Large intestine (tissue), 3 donors: Measurements from ENCODE around the gene SHISA4. TPM values are rescaled to one million over a fixed set of nuclear protein-coding genes. Genes with fewer than 3 reads are reported as not detected.

Experiments used
- DNase-seq, 2 donors: peaks; one replicate each; pipeline versions ENCODE4 v3.0.0 to v3.0.0-alpha.2; 2013
- H3K27ac ChIP-seq: one replicate; pipeline ENCODE4 v1.5.1; 2013; ENCODE audit warnings: low read length
- H3K27me3 ChIP-seq: 2 replicates; pipeline ENCODE4 v1.6.1; 2013; ENCODE audit warnings: low read length; ENCODE audit not compliant: control insufficient read depth, insufficient read depth
- H3K36me3 ChIP-seq: 2 replicates; pipeline ENCODE4 v1.6.1; 2013; ENCODE audit warnings: low read length; ENCODE audit not compliant: control insufficient read depth, insufficient read depth
- H3K4me1 ChIP-seq: one replicate; pipeline ENCODE4 v1.6.1; 2013; ENCODE audit warnings: low read length; ENCODE audit not compliant: control insufficient read depth, insufficient read depth
- H3K4me3 ChIP-seq: one replicate; pipeline ENCODE4 v1.5.1; 2013; ENCODE audit warnings: low read length
- H3K9me3 ChIP-seq: one replicate; pipeline ENCODE4 v1.6.1; 2013; ENCODE audit warnings: mild to moderate bottlenecking, low read depth, low read length, moderate library complexity; ENCODE audit not compliant: control insufficient read depth
- WGBS: methylation state at CpG from one replicate; pipeline ENCODE4 v1.1.5; 2013; ENCODE audit warnings: low lambda C conversion rate; ENCODE audit not compliant: insufficient coverage; 5-methylcytosine and 5-hydroxymethylcytosine counted together
- polyA plus RNA-seq: library from polyadenylated mRNA; unstranded; fragments of 120-200 nt; gene quantifications from one replicate; pipeline ENCODE4 v1.2.1, GENCODE V29; 2013

The SHISA4 gene
- polyA plus RNA-seq, 1 donor: 6.0 TPM

DNA sequence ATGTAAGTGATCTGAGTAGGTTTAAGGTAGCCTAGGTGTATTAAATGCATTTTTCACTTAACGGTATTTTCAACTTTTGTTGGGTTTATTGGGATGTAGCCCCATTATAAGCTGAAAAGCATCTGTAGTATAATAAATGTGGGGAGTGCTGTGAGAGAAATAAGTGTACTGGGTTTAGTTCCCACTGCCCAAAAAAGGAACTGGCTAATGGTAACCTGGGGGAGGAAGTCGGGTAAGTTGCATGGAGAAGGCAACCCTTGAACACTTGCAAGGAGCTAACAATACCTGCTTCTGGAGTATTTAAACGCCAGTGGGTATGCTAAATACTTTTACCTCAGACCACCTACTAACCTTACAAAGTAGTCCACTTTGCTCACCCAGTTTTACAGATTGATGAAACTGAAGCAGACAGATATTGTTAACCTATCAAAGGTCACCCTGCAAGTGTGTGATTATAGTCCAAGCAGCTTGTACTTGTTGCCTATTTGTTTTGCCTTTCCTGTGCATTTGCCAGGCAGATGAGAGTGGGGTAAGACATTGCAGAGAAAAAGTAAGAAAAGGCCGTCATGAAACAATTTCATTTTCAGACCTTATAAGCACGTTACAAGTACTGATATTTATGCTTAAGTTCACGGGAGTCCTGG, 7.6 kb upstream of the SHISA4 start:
- no peak for DNase-seq
- no peak overlapping the region for H3K27ac ChIP-seq
- H3K27me3 ChIP-seq: peaks cover 17% of the 10 kb centered on the region
- 60% methylated on average over 1 of the region's 6 CpGs for WGBS
- no peaks in the 10 kb centered on the region for H3K4me1 ChIP-seq
- H3K36me3 ChIP-seq: peaks cover 5% of the 10 kb centered on the region
- no peaks in the 10 kb centered on the region for H3K9me3 ChIP-seq
- H3K4me3 ChIP-seq: no peak overlapping the region

DNA sequence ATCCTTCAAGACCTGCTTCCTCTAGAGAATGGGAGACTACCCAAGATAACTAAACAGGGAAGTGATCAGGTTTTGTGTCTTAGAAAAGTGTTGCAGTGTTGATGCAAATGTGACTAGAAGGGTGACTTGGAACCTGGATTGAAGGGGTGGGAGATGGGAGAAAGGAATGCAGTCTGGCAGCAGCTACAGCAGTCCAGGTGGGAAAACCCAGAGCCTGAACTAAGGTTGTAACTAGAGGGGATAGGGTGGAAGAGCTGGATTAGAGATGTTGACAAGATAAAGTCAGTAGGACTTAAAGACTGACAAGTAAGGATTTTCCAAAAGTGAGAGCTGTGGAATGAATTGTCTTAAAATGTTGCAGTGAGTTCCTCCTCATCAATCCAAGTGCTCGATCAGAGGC, 7.1 kb upstream of the SHISA4 start:
- no peak for DNase-seq
- Histone ChIP-seq H3K27ac (no peak overlapping the region), H3K4me3 (no peak overlapping the region), H3K27me3 (peaks cover 23% of the 10 kb centered on the region), H3K4me1 (no peaks in the 10 kb centered on the region), H3K36me3 (no peaks in the 10 kb centered on the region), H3K9me3 (no peaks in the 10 kb centered on the region)
- no CpG with 5 or more reads among the region's 1 CpG for WGBS

DNA sequence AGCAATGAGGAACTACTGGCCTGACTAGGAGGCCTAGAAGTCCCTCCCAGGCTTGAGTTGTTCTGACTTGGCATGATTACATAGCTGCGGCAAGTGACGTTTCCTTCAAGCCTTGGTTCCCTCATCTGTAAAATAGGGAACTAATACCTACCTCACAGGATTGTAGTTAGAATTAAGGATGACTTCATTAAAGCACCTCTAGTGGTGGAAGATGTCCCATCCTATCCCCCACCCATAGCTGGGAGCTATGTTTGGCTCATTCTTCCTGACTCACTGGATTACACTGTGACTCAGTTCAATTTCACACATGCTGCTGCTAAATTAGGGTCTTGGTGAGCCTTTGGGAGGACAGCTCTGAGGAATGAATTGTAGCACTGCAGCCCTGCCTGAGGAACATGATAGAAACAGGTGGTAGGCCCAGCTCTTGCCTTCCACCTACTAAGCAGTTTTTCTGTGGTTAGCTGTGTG, 6.0 kb upstream of the SHISA4 start:
- Histone ChIP-seq H3K4me3 (no peak overlapping the region), H3K27ac (no peak overlapping the region), H3K27me3 (peaks cover 33% of the 10 kb centered on the region), H3K36me3 (no peaks in the 10 kb centered on the region), H3K4me1 (no peaks in the 10 kb centered on the region), H3K9me3 (no peaks in the 10 kb centered on the region)
- 80% methylated on average over 2 of the region's 2 CpGs for WGBS
- no peak for DNase-seq

DNA sequence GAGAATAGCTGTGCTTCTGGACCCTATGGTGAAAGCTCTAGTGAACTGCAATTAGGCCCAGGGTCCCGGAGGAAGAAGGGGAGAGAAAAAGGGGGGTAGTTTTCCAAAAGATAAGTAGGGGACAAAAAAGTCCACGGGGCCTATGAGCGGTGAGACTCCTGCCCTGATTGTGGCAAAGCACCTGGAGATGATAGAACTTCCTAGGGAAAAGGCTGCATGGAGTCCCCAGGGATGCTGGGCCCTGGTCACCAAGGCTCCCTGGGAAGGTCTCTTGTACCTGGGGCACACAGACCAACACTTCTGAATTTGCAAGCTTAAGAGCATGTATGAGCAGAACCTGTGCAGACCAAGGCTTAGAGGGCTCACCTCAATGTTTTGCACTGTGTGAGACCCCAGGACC, 5.4 kb upstream of the SHISA4 start:
- no peak overlapping the region for H3K4me3 ChIP-seq
- H3K9me3 ChIP-seq: no peaks in the 10 kb centered on the region
- no peaks in the 10 kb centered on the region for H3K4me1 ChIP-seq
- no peak overlapping the region for H3K27ac ChIP-seq
- DNase-seq: no peak
- no peaks in the 10 kb centered on the region for H3K36me3 ChIP-seq
- WGBS: no CpG with 5 or more reads among the region's 3 CpGs
- H3K27me3 ChIP-seq: peaks cover 39% of the 10 kb centered on the region

DNA sequence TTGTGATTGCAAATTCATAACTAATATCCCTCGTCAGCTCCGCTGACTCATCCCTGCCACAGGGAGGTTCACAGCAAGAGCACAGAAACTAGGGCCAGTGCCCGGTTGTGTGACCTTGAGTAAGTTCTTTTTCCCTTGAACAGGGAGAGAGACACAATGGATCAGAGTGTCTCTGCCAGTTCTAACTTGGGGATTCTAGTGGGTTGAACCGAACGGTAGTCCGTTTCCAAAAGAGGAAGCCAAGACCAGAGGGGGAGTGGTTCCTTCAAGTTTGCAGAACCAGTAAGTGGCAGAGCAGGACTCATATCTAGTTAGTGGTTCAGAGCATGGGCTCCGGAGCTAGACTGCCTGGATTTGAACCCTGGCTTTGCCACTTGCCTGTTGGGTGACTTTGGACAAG, 4.9 kb upstream of the SHISA4 start:
- Histone ChIP-seq H3K4me1 (no peaks in the 10 kb centered on the region), H3K36me3 (no peaks in the 10 kb centered on the region), H3K27me3 (peaks cover 43% of the 10 kb centered on the region), H3K4me3 (no peak overlapping the region), H3K9me3 (no peaks in the 10 kb centered on the region), H3K27ac (no peak overlapping the region)
- DNase-seq: no peak
- 60% methylated on average over 1 of the region's 7 CpGs for WGBS

DNA sequence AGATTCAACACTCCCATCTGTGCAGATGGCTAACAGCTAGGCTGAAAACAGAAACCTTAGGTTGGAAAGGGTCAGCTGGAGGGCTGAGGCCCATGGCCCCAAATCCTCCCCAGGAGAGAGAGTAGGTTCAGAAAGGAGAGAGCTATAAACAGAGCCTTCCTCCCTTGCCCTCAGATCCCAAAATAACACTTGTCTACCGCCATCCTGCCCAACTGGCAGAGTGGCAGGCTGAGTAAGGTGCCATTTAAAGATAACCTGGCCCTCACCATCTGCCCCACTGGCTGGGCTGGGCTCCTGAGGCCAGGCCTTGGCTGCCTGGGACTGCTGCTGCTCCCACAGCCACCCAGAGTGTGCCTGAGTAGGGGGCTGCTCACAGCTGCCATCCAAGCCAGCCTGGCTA, 4.3 kb upstream of the SHISA4 start:
- peaks cover 49% of the 10 kb centered on the region for H3K27me3 ChIP-seq
- no peaks in the 10 kb centered on the region for H3K36me3 ChIP-seq
- peaks cover 6% of the 10 kb centered on the region for H3K4me1 ChIP-seq
- no CpG with 5 or more reads among the region's 1 CpG for WGBS
- peaks cover 3% of the 10 kb centered on the region for H3K9me3 ChIP-seq
- DNase-seq: no peak
- no peak overlapping the region for H3K27ac ChIP-seq
- H3K4me3 ChIP-seq: no peak overlapping the region

DNA sequence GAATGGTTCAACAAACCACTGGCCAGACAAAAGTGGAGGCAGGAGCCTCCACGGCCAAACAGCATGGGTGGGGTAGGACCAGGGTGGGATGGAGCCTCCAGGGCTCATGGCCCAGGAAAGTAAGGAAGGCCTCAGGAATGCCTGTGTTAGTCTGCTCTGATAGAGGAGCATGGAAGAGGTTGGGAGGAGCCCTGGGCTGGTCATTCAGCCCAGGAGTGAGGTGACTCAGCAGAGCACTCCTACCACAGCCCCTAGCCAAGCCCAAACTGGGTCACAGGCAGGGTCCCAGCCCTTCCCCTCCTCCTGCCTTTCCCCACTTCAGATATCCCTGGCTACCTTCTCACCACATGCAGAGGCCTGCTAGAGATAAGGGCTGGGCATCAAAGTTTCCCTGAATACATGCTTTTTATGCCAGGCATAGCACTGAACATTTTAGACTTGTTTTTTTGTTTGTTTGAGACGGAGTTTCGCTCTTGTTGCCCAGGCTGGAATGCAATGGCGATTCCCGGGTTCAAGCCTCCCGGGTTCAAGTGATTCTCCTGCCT, 3.1 kb upstream of the SHISA4 start:
- no peak for DNase-seq
- H3K27ac ChIP-seq: no peak overlapping the region
- H3K9me3 ChIP-seq: peaks cover 3% of the 10 kb centered on the region
- 90% methylated on average over 2 of the region's 6 CpGs for WGBS
- no peaks in the 10 kb centered on the region for H3K36me3 ChIP-seq
- peaks cover 60% of the 10 kb centered on the region for H3K27me3 ChIP-seq
- peaks cover 6% of the 10 kb centered on the region for H3K4me1 ChIP-seq
- no peak overlapping the region for H3K4me3 ChIP-seq

DNA sequence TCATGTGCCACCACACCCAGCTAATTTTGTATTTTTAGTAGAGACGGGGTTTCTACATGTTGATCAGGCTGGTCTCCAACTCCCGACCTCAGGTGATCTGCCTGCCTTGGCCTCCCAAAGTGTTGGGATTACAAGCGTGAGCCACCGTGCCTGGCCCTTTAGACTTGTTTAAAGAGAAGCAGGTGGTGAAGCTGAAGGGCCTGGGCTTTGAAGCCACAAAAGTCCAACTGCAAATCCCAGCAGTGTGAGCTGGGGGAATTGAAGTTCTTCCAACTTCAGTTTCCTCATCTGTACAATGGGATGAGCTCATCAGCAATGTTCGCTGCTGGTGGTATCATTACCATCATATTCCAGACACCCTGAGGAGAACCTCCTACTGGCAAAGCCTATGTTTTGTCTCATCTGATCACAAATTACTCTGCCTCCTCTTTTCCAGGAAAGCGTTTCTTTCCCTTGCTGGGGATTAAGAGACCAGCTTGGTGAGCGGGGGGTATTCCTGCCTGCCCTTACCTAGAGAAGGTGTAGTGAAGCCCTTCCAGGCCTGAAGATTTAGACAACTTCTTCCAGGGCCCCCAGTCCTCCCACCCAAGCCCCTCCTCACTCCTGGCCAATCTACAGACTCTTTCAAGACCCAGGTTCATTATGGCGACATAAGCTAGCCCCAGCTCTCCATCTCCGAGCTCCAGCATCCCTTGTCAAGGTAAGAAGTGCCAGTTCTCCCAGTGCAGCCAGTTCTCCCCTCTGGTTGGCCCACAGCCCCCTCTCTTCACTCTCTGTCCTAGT, 2.4 kb upstream of the SHISA4 start:
- Histone ChIP-seq H3K27me3 (peaks cover 65% of the 10 kb centered on the region), H3K36me3 (no peaks in the 10 kb centered on the region), H3K9me3 (peaks cover 3% of the 10 kb centered on the region), H3K4me3 (no peak overlapping the region), H3K27ac (no peak overlapping the region), H3K4me1 (peaks cover 6% of the 10 kb centered on the region)
- no peak for DNase-seq
- WGBS: no CpG with 5 or more reads among the region's 9 CpGs

DNA sequence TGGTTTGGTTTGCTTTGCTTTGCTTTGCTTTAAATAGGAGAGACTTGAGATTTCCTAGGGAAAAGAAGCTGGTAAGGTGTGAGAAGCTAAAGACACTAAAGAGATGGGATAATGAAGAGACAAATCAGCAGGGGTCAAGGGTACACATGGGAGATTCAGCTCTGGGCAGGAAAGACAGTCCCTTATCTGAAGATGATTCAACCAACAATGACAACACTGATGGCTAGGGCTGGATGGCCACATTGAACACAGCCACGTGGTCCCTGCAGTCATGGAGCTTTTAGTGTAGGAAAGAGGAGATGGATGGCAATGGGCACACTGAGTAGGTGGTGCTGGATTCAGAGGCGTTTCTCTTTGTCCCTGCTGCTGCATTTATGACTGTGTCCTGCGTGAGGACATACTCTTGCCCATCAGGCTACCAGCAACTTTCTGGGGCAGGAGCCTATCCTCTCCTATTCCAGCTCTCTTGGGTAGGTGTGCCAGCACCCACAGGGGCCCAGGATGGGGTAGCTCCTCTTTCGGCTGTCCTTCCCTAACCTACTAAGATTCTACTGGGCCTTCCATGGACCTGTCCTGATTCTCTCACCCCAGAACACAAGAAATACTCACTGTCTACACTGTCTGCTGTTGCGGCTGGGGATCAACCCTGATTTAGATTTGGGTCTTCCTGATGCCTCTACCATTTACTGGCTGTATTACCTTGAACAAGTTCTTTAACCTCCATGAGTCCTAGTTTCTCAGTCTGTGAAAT, 1.4 kb upstream of the SHISA4 start:
- Histone ChIP-seq H3K4me3 (no peak overlapping the region), H3K27me3 (peaks cover 65% of the 10 kb centered on the region), H3K27ac (no peak overlapping the region), H3K36me3 (no peaks in the 10 kb centered on the region), H3K9me3 (peaks cover 3% of the 10 kb centered on the region), H3K4me1 (peaks cover 6% of the 10 kb centered on the region)
- no peak for DNase-seq
- no CpG with 5 or more reads among the region's 5 CpGs for WGBS
